Middle frontal gyrus (tissue), 1 donor: ENCODE data around the gene SLC16A6.
"Not testable (repeated sequence)": the region's sequence is repeated elsewhere in the genome, so short reads cannot be mapped to it uniquely, and the experiment has no call there.

Experiments
- DNase-seq: peaks from one replicate; pipeline ENCODE4 v3.0.0-alpha.2; 2015; ENCODE audit warnings: low spot score; ENCODE audit errors: extremely low spot score

SLC16A6 gene

GRCh38 chr17:68290268-68290954 is 516 bp downstream of the SLC16A6 start:
- no peak for DNase-seq

DNA sequence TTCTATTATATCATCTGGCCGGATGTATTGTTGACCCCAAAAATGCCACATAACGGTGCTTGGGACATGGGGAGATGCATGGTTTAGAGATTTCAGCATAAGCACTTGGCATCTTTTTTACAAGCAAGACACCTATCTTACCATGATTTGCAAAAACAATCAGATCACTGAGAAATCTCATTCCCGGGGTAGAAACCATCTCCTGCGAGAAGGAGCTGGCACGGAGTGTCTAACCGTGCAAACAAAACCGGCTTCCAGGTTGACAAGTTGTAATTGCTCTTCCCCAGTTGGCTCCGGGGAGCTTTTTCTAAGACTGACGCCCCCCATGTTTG is 1.0 kb downstream of the SLC16A6 start:
- DNase-seq = no peak

GRCh38 chr17:68289473-68289872 is 1.5 kb downstream of the SLC16A6 start:
- no peak for DNase-seq

- DNase-seq = no peak
These were observed 2.1 kb downstream of the SLC16A6 start for GRCh38 chr17:68288804-68289203.

DNA sequence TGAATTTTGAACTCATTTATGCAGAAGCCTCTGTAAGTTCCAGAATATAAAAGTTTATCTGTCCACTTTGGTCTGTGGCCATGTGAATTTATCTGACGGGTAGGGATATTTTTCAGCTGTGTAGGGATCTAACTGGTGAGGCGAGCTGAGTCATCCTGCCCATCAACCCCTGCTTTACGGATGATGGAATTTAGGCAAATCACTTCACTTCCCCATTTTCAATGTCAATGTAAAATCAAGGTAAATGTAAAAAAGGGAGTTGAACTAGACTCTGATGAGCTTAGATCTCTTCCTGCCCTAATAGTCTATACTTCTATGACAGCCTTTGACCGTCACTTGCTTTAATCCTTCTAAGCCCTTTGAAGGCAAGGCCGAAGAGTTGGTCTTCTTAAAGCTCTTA is 2.6 kb downstream of the SLC16A6 start:
- no peak for DNase-seq

DNA sequence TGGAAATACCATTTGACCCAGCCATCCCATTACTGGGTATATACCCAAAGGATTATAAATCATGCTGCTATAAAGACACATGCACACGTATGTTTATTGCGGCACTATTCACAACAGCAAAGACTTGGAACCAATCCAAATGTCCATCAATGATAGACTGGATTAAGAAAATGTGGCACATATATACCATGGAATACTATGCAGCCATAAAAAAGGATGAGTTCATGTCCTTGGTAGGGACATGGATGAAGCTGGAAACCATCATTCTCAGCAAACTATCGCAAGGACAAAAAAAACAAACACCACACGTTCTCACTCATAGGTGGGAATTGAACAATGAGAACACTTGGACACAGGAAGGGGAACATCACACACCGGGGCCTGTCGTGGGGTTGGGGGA is 9.0 kb downstream of the SLC16A6 start:
- not testable (repeated sequence) for DNase-seq

DNA sequence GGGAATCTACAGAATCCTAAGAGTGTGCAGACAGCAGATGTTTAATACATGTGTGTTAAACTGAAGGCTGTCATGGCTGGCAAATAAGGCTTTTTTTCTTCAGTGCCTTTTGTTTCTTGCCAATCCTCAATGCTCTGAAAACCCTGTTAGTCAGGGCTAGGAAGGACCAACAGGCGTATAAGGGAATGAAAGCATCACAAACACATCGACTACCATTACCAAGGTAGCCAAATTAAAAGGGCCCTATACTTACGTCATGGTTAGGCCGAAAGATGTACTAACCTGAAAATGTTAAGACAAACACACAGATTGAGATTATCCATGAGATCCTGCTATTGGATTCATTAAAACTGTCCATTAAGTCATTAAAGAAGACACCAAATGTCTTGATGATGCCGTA is 13.1 kb downstream of the SLC16A6 start:
- no peak for DNase-seq

DNA sequence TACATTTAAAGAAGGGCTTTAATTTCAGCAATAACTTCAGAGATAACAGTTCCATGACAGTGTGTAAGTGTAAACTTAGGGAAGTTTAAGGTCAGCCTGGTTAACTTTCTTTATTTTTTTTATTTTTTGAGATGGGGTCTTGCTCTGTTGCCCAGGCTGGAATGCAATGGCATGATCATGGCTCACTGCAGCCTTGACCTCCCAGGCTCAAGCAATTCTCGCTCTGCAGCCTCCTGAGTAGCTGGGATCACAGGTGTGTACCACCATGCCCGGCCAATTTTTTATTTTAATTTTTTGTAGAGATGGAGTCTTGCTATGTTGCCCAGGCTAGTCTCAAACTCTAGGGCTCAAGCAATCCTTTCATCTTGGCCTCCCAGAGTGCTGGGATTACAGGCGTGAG is 14.6 kb downstream of the SLC16A6 start:
- not testable (repeated sequence) for DNase-seq

- DNase-seq = no peak
These were observed 17.2 kb downstream of the SLC16A6 start for GRCh38 chr17:68273722-68274121.

GRCh38 chr17:68265833-68266232 is 25.1 kb downstream of the SLC16A6 start:
- DNase-seq = not testable (repeated sequence)

DNA sequence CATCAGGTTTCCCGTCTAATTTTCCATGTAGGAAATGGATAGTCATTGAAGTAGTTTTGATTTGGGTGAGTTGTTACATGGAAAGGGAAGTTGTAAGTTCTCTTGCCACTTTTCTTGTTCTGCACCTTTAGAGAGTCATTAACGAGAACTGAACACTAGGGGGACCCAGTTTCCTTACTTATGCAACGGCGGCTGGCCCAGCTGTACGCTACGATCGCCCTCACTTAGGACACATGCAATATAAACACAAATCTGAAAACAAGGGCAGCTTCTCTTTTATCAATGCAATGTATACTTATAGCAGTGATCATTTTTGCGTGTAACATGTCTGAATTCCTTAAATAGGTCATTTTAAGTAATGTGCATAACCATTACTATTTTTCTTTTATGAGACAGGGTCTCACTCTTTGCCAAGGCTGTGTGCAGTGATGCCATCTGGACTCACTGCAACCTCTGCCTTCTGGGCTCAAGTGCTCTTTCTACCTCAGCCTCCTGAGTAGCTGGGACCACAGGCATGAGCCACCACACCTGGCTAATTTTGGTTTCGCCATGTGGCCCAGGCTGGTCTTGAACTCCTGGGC is 27.7 kb downstream of the SLC16A6 start:
- DNase-seq = not testable (repeated sequence)

- not testable (repeated sequence) for DNase-seq
These were observed 28.5 kb downstream of the SLC16A6 start for GRCh38 chr17:68262467-68262866.

DNA sequence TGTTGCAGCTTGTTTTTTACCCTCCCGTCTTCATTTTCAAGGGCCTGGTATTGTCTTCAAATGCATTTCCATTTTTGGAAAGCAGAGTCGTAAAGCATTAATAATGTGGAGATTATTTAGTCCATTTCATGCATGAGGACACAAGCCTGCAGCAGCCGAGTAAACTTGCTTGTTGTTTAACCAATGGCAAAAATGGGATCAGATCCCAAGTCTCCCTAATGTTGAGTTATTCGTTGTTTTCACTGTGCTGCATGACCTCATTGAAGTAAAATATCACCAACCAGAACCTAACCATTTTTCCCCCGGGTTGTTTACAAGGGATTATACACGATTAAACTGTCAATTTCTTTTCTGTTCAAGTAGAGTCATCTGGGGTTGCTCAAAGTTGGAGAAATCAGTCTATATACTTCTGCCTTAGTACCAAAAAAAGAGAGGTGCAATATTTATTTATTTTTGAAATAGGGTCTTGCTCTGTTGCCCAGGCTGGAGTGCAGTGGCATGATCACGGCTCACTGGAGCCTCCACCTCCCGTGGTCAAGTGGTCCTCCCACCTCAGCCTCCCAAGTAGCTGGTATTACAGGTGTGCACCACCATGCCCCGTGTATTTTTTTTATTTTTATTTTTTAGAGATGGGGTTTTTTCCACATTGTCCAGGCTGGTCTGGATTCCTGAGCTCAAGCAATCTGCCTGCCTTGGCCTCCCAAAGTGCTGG is 30.7 kb downstream of the SLC16A6 start:
- no peak for DNase-seq

- not testable (repeated sequence) for DNase-seq
These were observed 31.3 kb downstream of the SLC16A6 start for GRCh38 chr17:68259648-68259951.

- not testable (repeated sequence) for DNase-seq
These were observed 31.9 kb downstream of the SLC16A6 start for GRCh38 chr17:68258890-68259647.

- DNase-seq = no peak
These were observed 33.0 kb downstream of the SLC16A6 start for GRCh38 chr17:68257934-68258333.

- not testable (repeated sequence) for DNase-seq
These were observed 34.2 kb downstream of the SLC16A6 start for GRCh38 chr17:68256701-68257100.

DNA sequence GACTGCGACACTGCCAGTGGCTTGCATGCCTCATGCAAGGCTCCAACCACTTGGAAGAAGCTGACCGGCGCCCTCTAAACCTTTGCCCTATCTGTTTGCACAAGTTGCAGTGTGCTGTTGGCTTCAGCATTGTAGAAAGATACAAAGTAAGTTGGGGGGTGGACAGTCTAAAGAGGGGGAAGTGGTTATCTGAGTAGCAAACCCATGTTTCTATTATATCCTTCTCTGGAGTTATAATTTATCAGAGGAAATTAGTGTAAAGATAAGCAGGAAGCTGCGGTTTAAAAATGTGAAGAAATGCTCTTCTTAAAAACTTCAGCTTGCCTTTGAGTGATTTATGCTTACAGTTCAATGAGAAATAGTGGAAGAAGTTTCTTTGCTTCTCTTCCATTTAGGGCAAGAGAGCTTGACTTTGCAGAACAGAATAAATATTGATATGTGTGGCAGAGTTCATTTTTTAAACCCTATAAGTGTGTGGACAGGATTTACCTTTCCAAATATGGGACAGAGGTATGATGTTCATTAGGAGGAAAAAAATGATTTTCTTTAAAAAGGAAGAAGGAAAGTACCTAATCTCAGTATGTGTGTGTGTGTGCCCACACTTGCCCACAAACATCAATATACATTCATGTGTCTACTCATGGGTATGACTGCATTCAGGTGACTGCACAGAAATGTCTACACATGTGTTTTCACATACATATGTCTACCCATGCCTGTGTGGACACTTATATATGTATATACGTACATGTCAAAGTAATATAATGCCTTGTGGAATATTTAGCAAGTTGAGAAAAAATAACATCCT is 35.0 kb downstream of the SLC16A6 start:
- DNase-seq = no peak

DNA sequence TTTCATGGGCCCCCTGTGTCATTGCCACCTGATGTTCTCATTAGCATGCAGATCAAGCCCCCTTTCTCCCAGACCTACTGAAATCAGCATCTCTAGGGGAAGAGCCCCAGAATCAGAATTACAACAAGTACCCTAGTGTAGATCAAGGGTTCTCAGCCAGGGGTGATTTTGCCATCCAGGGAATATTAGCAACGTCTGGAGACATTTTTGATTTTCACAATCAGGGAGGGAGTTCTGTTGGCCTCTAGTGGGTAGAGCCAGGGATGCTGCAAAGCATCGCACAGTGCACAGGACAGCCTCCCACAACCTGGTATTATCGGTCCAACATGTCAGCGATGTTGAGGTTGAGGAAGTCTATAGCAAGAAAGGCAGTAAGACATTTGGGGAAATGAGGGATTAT is 35.8 kb downstream of the SLC16A6 start:
- DNase-seq = no peak

- not testable (repeated sequence) for DNase-seq
These were observed 37.5 kb downstream of the SLC16A6 start for GRCh38 chr17:68253426-68253825.

DNA sequence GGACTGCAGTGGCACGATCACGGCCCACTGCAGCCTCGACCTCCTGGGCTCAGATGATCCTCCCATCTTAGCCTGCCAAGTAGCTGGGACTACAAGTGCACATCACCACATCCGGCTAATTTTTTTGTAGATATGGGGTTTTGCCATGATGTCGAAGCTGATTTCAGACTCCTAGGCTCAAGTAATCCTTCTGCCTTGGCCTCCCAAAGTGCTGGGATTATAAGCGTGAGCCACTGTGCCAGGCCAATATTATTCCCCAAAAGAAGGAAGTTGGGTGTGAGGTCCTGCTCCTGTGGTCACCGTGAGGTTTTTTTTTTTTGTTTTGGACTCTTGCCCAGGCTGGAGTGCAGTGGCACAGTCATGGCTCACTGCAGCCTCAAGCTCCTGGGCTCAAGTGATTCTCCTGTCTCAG is 41.6 kb downstream of the SLC16A6 start:
- no peak for DNase-seq
